Measurements from ENCODE around the gene IQGAP1.

Gene IQGAP1

GRCh38 chr15:90539789-90540188, 151.7 kb downstream of the IQGAP1 start:
- no peak for TF ChIP-seq CTCF (IDR thresholded peaks at IDR 0.05)

GRCh38 chr15:90540768-90541167, 152.7 kb downstream of the IQGAP1 start:
- TF ChIP-seq CTCF (IDR thresholded peaks at IDR 0.05) = no peak

- TF ChIP-seq CTCF (IDR thresholded peaks at IDR 0.05) = 0 out of 2 replicates have a peak, but pooled peaks have one; percentile 7
Observed at GRCh38 chr15:90545095-90545494, 157.1 kb downstream of the IQGAP1 start.

- no peak for TF ChIP-seq CTCF (IDR thresholded peaks at IDR 0.05)
Observed at GRCh38 chr15:90547540-90547939, 159.5 kb downstream of the IQGAP1 start.

- TF ChIP-seq CTCF (IDR thresholded peaks at IDR 0.05) = no peak
Observed at GRCh38 chr15:90550919-90551318, 162.9 kb downstream of the IQGAP1 start.
